Neural crest cell (in vitro differentiated cells): Measurements from ENCODE around the gene PIEZO2. TPM values are rescaled to one million over a fixed set of nuclear protein-coding genes. Genes with fewer than 3 reads are reported as not detected.

Experiments
- DNase-seq: peaks from one replicate; pipeline ENCODE4 v3.0.0; 2021; ENCODE audit warnings: low read depth, mixed read lengths, low spot score
- H3K27ac Mint-ChIP-seq: one replicate; pipeline ENCODE4 v1.8.0; 2021; ENCODE audit warnings: mild to moderate bottlenecking, mixed read lengths; ENCODE audit not compliant: unreplicated experiment
- H3K27me3 Mint-ChIP-seq: 2 replicates; pipeline ENCODE4 v1.8.0; 2021; ENCODE audit warnings: low read depth, mild to moderate bottlenecking, mixed read lengths
- H3K36me3 Mint-ChIP-seq: 2 replicates; pipeline ENCODE4 v1.8.0; 2021; ENCODE audit warnings: low read depth, mild to moderate bottlenecking, mixed read lengths
- H3K4me1 Mint-ChIP-seq: 2 replicates; pipeline ENCODE4 v1.8.0; 2021; ENCODE audit warnings: mixed read lengths
- H3K4me3 Mint-ChIP-seq: one replicate; pipeline ENCODE4 v1.8.0; 2021; ENCODE audit warnings: mild to moderate bottlenecking, mixed read lengths
- H3K9me3 Mint-ChIP-seq: 2 replicates; pipeline ENCODE4 v1.8.0; 2021; ENCODE audit warnings: mixed read lengths
- CTCF ChIP-seq: fragments of 200-600 bp; sonication (generic); conservative IDR thresholded peaks from 2 replicates; pipeline ENCODE4 v1.5.0; 2021; ENCODE audit warnings: antibody characterized with exemption, mild to moderate bottlenecking
- total RNA-seq: library from RNA; stranded (reverse); gene quantifications from 2 replicates; pipeline ENCODE4 v1.2.1, GENCODE V29; 2021

Gene PIEZO2
- total RNA-seq, 1 donor from 2014 or later = 15.5 TPM

- H3K27ac Mint-ChIP-seq = no peak overlapping the region
- no peak for DNase-seq
- H3K9me3 Mint-ChIP-seq = no peaks in the 10 kb centered on the region
- peaks cover 7% of the 10 kb centered on the region for H3K4me1 Mint-ChIP-seq
- H3K4me3 Mint-ChIP-seq = no peak overlapping the region
- TF ChIP-seq CTCF = no peak
- no peaks in the 10 kb centered on the region for H3K27me3 Mint-ChIP-seq
- peaks cover 13% of the 10 kb centered on the region for H3K36me3 Mint-ChIP-seq
Measured at GRCh38 chr18:10690366-10690765, 459.0 kb downstream of the PIEZO2 start.

GRCh38 chr18:10690035-10690329 is 459.4 kb downstream of the PIEZO2 start:
- Mint-ChIP-seq H3K9me3 (no peaks in the 10 kb centered on the region), H3K27me3 (no peaks in the 10 kb centered on the region), H3K36me3 (peaks cover 13% of the 10 kb centered on the region)

DNA sequence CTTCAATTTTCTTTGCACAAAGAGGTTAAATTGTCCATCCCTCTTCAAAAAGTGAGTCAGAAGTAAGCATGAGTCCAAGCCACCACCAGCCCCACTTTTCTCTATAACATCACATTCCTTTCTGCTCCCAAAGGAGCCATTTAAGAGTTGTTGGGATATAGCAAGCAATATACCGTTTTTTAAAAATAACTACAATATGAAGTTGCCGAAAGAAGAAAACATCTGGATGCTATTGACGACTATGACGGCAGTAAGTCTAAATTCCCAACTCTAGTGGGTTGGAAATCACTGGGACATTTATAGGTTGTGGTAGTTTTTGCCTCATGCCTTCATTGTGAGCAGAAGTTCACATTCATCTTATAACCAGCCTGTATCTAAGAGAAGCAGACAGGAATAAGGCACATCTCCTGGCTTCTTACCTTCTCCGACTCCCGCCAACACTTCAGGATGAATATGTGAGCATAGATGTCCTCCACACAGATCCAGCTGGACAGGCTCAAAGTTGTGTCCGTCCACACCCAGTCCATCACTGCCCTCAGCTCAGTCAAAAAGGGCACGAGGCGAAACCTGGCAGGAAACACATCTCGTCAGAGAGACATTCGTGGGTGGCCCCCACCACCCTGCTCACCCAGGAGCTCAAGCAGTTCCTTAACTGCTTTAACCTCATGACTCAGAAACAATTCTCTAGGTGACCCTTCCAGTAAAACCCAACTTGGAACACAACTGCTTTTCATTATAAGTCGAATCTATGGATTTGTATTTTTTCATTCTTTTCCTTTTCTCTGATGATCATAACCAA is 459.9 kb downstream of the PIEZO2 start:
- Mint-ChIP-seq H3K4me3 (no peak overlapping the region), H3K9me3 (no peaks in the 10 kb centered on the region), H3K4me1 (peaks cover 7% of the 10 kb centered on the region), H3K36me3 (peaks cover 15% of the 10 kb centered on the region), H3K27ac (no peak overlapping the region), H3K27me3 (no peaks in the 10 kb centered on the region)
- DNase-seq = no peak
- TF ChIP-seq CTCF = no peak

More at GRCh38 chr18:10690035-10690329, 459.4 kb downstream of the PIEZO2 start:
- H3K4me1 Mint-ChIP-seq = peaks cover 7% of the 10 kb centered on the region
- TF ChIP-seq CTCF = no peak
- no peak overlapping the region for H3K4me3 Mint-ChIP-seq
- no peak for DNase-seq
- H3K27ac Mint-ChIP-seq = no peak overlapping the region

DNA sequence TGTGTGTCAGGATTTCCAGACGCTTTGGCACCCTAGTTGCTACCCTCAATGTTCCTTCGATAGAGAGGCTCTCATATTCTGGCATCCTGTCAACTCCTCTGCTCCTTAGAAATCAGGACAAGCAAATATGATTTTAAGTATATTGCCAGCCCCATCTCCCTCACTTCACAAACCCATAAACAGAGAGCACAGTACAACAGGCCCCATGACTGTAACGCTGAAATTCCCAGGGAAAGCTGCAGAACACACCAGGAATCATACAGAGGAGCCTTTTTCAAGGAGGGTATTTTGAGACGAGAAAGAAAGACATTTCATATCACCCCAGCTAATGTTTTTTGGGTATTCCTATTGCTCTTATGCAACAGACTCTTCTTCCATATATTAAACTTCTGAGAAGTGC is 460.6 kb downstream of the PIEZO2 start:
- peaks cover 7% of the 10 kb centered on the region for H3K4me1 Mint-ChIP-seq
- no peaks in the 10 kb centered on the region for H3K9me3 Mint-ChIP-seq
- TF ChIP-seq CTCF = no peak
- H3K27ac Mint-ChIP-seq = no peak overlapping the region
- H3K36me3 Mint-ChIP-seq = peaks cover 15% of the 10 kb centered on the region
- H3K27me3 Mint-ChIP-seq = no peaks in the 10 kb centered on the region
- DNase-seq = no peak
- no peak overlapping the region for H3K4me3 Mint-ChIP-seq

- Mint-ChIP-seq H3K4me3 (no peak overlapping the region), H3K27me3 (no peaks in the 10 kb centered on the region), H3K36me3 (peaks cover 15% of the 10 kb centered on the region), H3K4me1 (peaks cover 1% of the 10 kb centered on the region), H3K9me3 (no peaks in the 10 kb centered on the region), H3K27ac (no peak overlapping the region)
- TF ChIP-seq CTCF = no peak
- no peak for DNase-seq
Measured at GRCh38 chr18:10687161-10687925, 462.0 kb downstream of the PIEZO2 start.
